ENCODE data around the gene R3HDM2.

Gene R3HDM2

GRCh38 chr12:57334219-57334618 lies 96.6 kb downstream of the R3HDM2 start:
- TF ChIP-seq FOXP2 (optimal IDR thresholded peaks at IDR 0.05; ENCODE audit: borderline replicate concordance, extremely low read depth, extremely low read length, insufficient read depth), result no peak
- no peak for TF ChIP-seq TAF1 (IDR thresholded peaks at IDR 0.05; ENCODE audit: borderline replicate concordance, insufficient read depth, low read length)
- no peak for TF ChIP-seq SIN3A (IDR thresholded peaks at IDR 0.05; ENCODE audit: borderline replicate concordance, insufficient read depth, low read length)
- no peak for TF ChIP-seq POLR2AphosphoS5 (IDR thresholded peaks at IDR 0.05; ENCODE audit: low read depth, low read length)
- TF ChIP-seq REST (IDR thresholded peaks at IDR 0.05; ENCODE audit: insufficient read depth in 1 of 2, low read depth in 2 of 2, low read length in 2 of 2), result no peak

GRCh38 chr12:57332646-57333312 lies 98.1 kb downstream of the R3HDM2 start:
- TF ChIP-seq SIN3A (IDR thresholded peaks at IDR 0.05; ENCODE audit: borderline replicate concordance, insufficient read depth, low read length), result no peak
- no peak for TF ChIP-seq TAF1 (IDR thresholded peaks at IDR 0.05; ENCODE audit: borderline replicate concordance, insufficient read depth, low read length)
- no peak for TF ChIP-seq POLR2AphosphoS5 (IDR thresholded peaks at IDR 0.05; ENCODE audit: low read depth, low read length)
- TF ChIP-seq REST (IDR thresholded peaks at IDR 0.05; ENCODE audit: insufficient read depth in 1 of 2, low read depth in 2 of 2, low read length in 2 of 2), result no peak
- TF ChIP-seq FOXP2 (optimal IDR thresholded peaks at IDR 0.05; ENCODE audit: borderline replicate concordance, extremely low read depth, extremely low read length, insufficient read depth), result no peak

GRCh38 chr12:57330992-57331391 lies 99.9 kb downstream of the R3HDM2 start:
- TF ChIP-seq REST (IDR thresholded peaks at IDR 0.05; ENCODE audit: insufficient read depth in 1 of 2, low read depth in 2 of 2, low read length in 2 of 2) (no peak), SIN3A (IDR thresholded peaks at IDR 0.05; ENCODE audit: borderline replicate concordance, insufficient read depth, low read length) (no peak), TAF1 (IDR thresholded peaks at IDR 0.05; ENCODE audit: borderline replicate concordance, insufficient read depth, low read length) (no peak), FOXP2 (optimal IDR thresholded peaks at IDR 0.05; ENCODE audit: borderline replicate concordance, extremely low read depth, extremely low read length, insufficient read depth) (no peak), POLR2AphosphoS5 (IDR thresholded peaks at IDR 0.05; ENCODE audit: low read depth, low read length) (no peak)

GRCh38 chr12:57329219-57329618 lies 101.6 kb downstream of the R3HDM2 start:
- TF ChIP-seq SIN3A (IDR thresholded peaks at IDR 0.05; ENCODE audit: borderline replicate concordance, insufficient read depth, low read length) (no peak), REST (IDR thresholded peaks at IDR 0.05; ENCODE audit: insufficient read depth in 1 of 2, low read depth in 2 of 2, low read length in 2 of 2) (no peak), FOXP2 (optimal IDR thresholded peaks at IDR 0.05; ENCODE audit: borderline replicate concordance, extremely low read depth, extremely low read length, insufficient read depth) (no peak), TAF1 (IDR thresholded peaks at IDR 0.05; ENCODE audit: borderline replicate concordance, insufficient read depth, low read length) (no peak), POLR2AphosphoS5 (IDR thresholded peaks at IDR 0.05; ENCODE audit: low read depth, low read length) (no peak)

All from PFSK-1 (cell line).